Brain microvascular endothelial cell (primary cell): Measurements from ENCODE around the gene GYG2.

ENCODE experiments used
- DNase-seq: peaks from one replicate; pipeline ENCODE4 v3.0.0-alpha.2; 2020
- H3K27ac ChIP-seq: fragments of 250-450 bp; sonication (Bioruptor Pico); 2 replicates; pipeline ENCODE4 v1.5.1; 2020; ENCODE audit warnings: mild to moderate bottlenecking, moderate library complexity
- H3K27me3 ChIP-seq: fragments of 250-450 bp; sonication (Bioruptor Pico); replicated peaks from 2 replicates; pipeline ENCODE4 v1.5.1; 2020; ENCODE audit warnings: mild to moderate bottlenecking
- H3K36me3 ChIP-seq: fragments of 250-450 bp; sonication (Bioruptor Pico); replicated peaks from 2 replicates; pipeline ENCODE4 v1.5.1; 2020; ENCODE audit warnings: mild to moderate bottlenecking
- H3K4me3 ChIP-seq: 2 replicates; pipeline ENCODE4 v1.5.1; 2011; ENCODE audit warnings: low read depth, mild to moderate bottlenecking, control low read depth, low read length, moderate library complexity
- in situ Hi-C: cut with HindIII; loops from 2 replicates; pipeline ENCODE4 v1.10.0; 2017; ENCODE audit warnings: low sequenced_read_pairs, low pct_ligation_motif_present
- TF ChIP-seq, protein P1 (sequence below): IDR thresholded peaks from 2 replicates; pipeline ENCODE4 v1.5.1; 2011; ENCODE audit warnings: low read depth, mild to moderate bottlenecking, moderate library complexity, low read length, control low read depth, inconsistent platforms; ENCODE audit errors: missing control alignments

The GYG2 gene

DNA sequence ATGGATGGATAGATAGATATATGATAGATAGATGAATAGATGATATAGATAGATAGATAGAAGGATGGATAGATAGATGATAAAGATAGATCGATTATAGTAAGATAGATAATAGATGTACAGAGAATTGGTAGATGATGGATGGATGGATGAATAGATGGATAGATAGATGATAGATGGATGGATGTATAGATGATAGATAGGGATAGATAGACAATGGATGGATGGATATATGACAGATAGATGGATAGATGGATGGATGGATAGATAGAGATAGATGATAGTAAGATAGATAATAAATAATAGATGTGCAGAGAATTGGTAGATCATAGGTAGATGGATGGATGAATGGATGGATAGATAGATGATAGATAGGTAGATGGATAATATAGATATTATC is 12.2 kb downstream of the GYG2 start:
- H3K27me3 ChIP-seq = no peaks in the 10 kb centered on the region
- no peak overlapping the region for H3K27ac ChIP-seq
- no peak for DNase-seq
- in situ Hi-C loops = no loop called here
- no peak overlapping the region for H3K4me3 ChIP-seq
- TF ChIP-seq, protein P1, sequence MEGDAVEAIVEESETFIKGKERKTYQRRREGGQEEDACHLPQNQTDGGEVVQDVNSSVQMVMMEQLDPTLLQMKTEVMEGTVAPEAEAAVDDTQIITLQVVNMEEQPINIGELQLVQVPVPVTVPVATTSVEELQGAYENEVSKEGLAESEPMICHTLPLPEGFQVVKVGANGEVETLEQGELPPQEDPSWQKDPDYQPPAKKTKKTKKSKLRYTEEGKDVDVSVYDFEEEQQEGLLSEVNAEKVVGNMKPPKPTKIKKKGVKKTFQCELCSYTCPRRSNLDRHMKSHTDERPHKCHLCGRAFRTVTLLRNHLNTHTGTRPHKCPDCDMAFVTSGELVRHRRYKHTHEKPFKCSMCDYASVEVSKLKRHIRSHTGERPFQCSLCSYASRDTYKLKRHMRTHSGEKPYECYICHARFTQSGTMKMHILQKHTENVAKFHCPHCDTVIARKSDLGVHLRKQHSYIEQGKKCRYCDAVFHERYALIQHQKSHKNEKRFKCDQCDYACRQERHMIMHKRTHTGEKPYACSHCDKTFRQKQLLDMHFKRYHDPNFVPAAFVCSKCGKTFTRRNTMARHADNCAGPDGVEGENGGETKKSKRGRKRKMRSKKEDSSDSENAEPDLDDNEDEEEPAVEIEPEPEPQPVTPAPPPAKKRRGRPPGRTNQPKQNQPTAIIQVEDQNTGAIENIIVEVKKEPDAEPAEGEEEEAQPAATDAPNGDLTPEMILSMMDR = no peak
- no peaks in the 10 kb centered on the region for H3K36me3 ChIP-seq

DNA sequence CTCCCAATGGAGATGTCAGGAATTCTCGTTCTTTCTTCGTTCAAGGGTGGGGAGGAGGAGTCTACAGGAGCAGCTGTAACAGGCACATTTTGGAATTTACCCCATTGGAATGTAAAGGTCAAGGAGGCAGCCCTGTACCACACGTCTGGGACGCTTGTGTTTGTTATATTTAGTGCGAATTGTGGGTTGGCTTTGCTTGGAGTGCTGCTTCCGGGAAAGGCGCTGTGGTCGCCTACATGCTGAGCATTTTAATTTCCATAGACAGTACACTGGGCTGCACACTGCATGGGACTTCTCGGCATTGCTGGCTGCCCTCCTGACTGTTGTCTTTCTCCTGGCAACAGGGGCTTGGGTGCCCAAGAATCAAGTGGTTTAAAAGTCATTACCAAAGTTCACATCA is 12.8 kb downstream of the GYG2 start:
- TF ChIP-seq, protein P1 = no peak
- peak; percentile 10 for DNase-seq

DNA sequence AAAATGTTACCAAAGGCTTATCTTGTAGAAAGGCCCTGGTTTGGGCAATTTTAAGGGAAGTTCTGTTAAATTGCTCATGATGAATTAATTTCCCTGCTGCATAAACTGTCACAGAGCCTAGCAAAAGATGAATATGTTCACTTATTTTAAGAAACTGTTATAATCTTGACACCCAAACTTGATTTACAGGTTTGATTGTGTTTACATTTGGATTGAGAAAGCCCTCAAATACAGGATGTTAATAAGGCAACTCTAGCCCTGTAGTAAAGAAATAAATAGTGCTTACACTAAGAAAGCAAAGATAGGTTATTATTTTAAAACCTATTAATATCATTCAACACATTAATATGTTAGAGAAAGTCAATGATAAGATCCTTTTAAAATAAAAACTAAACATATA is 18.3 kb downstream of the GYG2 start:
- H3K4me3 ChIP-seq = no peak overlapping the region
- in situ Hi-C loops = no loop called here
- no peaks in the 10 kb centered on the region for H3K36me3 ChIP-seq
- DNase-seq = no peak
- TF ChIP-seq, protein P1 = no peak
- no peaks in the 10 kb centered on the region for H3K27me3 ChIP-seq
- H3K27ac ChIP-seq = no peak overlapping the region

More for the DNA sequence above, 12.8 kb downstream of the GYG2 start:
- H3K36me3 ChIP-seq = no peaks in the 10 kb centered on the region
- no peak overlapping the region for H3K4me3 ChIP-seq
- in situ Hi-C loops = no loop called here
- no peaks in the 10 kb centered on the region for H3K27me3 ChIP-seq
- no peak overlapping the region for H3K27ac ChIP-seq

DNA sequence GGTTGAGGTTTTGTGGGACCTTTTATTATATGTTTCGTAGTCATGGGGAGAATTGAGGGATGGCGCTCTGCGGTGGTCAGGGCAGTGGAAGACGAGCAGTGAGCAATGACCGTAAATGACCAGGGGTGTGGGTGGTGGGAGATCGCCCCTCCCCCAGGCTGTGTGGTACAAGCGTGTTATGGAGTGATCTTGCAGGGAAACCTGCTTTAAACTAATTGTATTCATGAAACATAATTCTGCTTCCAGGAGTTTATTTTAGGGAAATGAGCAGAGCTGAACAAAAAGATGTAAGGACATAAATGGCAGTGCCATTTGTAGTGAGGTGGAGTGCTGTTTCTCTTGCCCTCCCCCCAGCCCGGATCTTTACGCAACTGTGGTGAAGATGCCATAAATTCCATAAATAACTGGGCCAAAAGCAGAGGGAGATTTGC is 20.2 kb downstream of the GYG2 start:
- TF ChIP-seq, protein P1 = no peak
- peak; percentile 73 for DNase-seq
- in situ Hi-C loops = no loop called here
- Histone ChIP-seq H3K27ac (peak overlapping the region; percentile 65), H3K27me3 (no peaks in the 10 kb centered on the region), H3K4me3 (peak overlapping the region; percentile 24), H3K36me3 (no peaks in the 10 kb centered on the region)

DNA sequence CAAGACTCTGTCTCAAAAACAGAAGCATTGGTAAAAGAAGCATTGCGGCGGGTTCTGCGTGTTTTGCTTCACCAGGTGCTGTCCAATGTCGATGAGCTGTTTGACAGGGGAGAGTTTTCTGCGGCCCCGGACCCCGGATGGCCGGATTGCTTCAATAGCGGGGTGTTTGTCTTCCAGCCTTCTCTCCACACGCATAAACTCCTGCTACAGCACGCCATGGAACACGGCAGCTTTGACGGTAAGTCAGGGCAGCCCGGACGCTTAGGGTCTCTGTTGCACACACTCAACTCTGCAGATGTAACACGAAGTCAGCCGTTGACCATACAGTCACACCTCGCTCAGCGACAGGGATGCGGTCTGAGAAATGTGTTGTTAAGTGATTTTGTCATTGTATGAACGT is 26.2 kb downstream of the GYG2 start:
- no peak overlapping the region for H3K4me3 ChIP-seq
- in situ Hi-C loops = no loop called here
- H3K36me3 ChIP-seq = no peaks in the 10 kb centered on the region
- H3K27me3 ChIP-seq = no peaks in the 10 kb centered on the region
- H3K27ac ChIP-seq = no peak overlapping the region
- no peak for DNase-seq
- TF ChIP-seq, protein P1 = no peak

DNA sequence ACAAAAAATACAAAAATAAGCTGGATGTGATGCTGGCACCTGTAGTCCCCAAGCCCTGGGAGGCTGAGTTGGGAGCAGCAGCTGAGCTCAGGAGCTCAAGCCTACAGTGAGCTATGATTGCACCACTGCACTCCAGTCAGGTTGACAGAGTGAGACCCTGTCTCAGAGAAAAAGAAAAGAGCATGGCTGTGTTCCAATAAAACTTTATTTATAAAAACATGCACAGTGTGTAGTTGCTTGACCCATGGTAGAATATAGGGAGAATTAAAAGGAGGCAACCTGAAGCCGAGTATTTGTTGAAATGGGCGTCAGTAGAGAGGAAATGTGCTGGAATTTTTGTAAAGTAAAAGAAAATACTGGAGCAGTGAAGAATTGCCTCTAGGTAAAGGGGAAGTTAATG is 27.0 kb downstream of the GYG2 start:
- H3K27ac ChIP-seq = no peak overlapping the region
- DNase-seq = no peak
- in situ Hi-C loops = no loop called here

More for the DNA sequence above, 27.0 kb downstream of the GYG2 start:
- no peak overlapping the region for H3K4me3 ChIP-seq
- H3K36me3 ChIP-seq = no peaks in the 10 kb centered on the region
- TF ChIP-seq, protein P1 = no peak
- H3K27me3 ChIP-seq = no peaks in the 10 kb centered on the region
